HEK293T (cell line): Measurements from ENCODE around the gene OVOL2.

Source experiments
- ARNT ChIP-seq: fragments of 450-650 bp; IDR thresholded peaks from 2 replicates; pipeline ENCODE4 v1.6.1; 2017; ENCODE audit warnings: mild to moderate bottlenecking
- CTBP1 ChIP-seq: fragments of 450-650 bp; IDR thresholded peaks from 2 replicates; pipeline ENCODE4 v1.6.1; 2016; ENCODE audit warnings: borderline replicate concordance
- FOXA1 ChIP-seq: fragments of 450-650 bp; IDR thresholded peaks from 2 replicates; pipeline ENCODE4 v1.6.1; 2016; ENCODE audit warnings: mild to moderate bottlenecking
- FOXM1 ChIP-seq: fragments of 450-650 bp; IDR thresholded peaks from 2 replicates; pipeline ENCODE4 v1.6.1; 2017; ENCODE audit warnings: mild to moderate bottlenecking, borderline replicate concordance
- PKNOX1 ChIP-seq: fragments of 450-650 bp; IDR thresholded peaks from 2 replicates; pipeline ENCODE4 v1.6.1; 2016

DNA sequence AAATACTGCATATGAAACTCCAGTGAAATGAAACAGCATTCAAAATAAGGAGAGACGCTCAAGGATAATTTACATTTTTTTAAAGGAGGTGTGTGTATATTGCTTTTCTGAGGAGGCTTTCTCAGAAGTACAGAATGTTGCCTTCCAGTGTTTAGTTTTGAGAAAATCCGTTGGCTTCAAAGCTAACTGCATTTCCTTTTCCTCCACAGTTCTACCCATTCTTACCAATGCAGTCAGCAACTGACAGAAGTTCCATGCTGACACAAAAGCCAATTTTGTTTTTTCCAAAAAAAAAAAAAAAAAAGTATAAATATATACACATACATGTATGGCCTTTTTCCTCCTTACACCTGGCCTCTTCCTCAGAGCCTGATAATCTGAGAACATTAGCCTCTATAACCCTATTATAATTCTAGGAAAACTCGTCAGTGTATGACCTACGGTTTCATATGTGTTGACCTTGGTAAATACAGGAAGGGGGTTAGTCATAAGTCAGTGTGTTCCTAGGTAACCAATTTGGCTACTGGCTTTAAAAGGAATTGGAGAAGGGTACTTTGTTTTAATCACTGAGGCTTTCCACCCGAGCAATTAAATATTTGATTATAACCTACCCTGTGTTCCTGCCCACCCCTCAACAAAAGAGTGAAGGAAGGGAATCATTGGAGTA is 64.7 kb downstream of the OVOL2 start:
- no peak for TF ChIP-seq PKNOX1
- TF ChIP-seq FOXA1 = no peak
- TF ChIP-seq ARNT = no peak
- TF ChIP-seq FOXM1 = no peak
- TF ChIP-seq CTBP1 = no peak
